SK-N-SH (cell line): ENCODE data around the gene HSPA4L. TPM values are rescaled to one million over a fixed set of nuclear protein-coding genes. Genes with fewer than 3 reads are reported as not detected.

Source experiments
- CTCF ChIA-PET: fragments of 300-600, 350-600 bp; formaldehyde crosslinking; extraction: SDS; loops from one replicate; lab custom pipeline; 2021; lab: Yijun Ruan, JAX
- POLR2A ChIA-PET: fragments of 350-600 bp; sonication (Branson Sonifier 250); formaldehyde crosslinking; extraction: SDS; loops from one replicate; lab custom pipeline; 2020; ENCODE audit warnings: antibody characterized with exemption, inconsistent platforms; lab: Yijun Ruan, JAX
- DNase-seq: peaks from one replicate; pipeline ENCODE4 v3.0.0; 2012
- H2AFZ ChIP-seq: fragments of 200-600 bp; sonication (generic); 2 replicates; pipeline ENCODE4 v1.8.1; 2016; ENCODE audit warnings: antibody characterized with exemption, mild to moderate bottlenecking, low read depth
- H3F3A ChIP-seq: fragments of 200-600 bp; sonication (generic); replicated peaks from 2 replicates; pipeline ENCODE3; 2016; ENCODE audit warnings: antibody characterized with exemption, mild to moderate bottlenecking; ENCODE audit not compliant: insufficient read depth
- H3K27ac ChIP-seq, 2 experiments: fragments of 200-500 bp in 1 of 2; fragments of 200-600 bp in 1 of 2; sonication (Bioruptor generic) in 1 of 2; sonication (generic), shearing (Covaris generic) in 1 of 2; 2 replicates each; pipeline versions ENCODE4 v1.5.1 to v1.6.1; 2014 to 2016; ENCODE audit warnings: low read depth in 2 of 2, inconsistent platforms in 1 of 2, low read length in 1 of 2, mild to moderate bottlenecking in 1 of 2, mixed read lengths in 1 of 2
- H3K27me3 ChIP-seq: fragments of 200-600 bp; sonication (generic), shearing (Covaris generic); 2 replicates; pipeline ENCODE4 v1.6.1; 2016; ENCODE audit warnings: mixed run types; ENCODE audit not compliant: insufficient read depth
- H3K36me3 ChIP-seq, 2 experiments: fragments of 200-500 bp in 1 of 2; fragments of 200-600 bp in 1 of 2; sonication (Bioruptor generic) in 1 of 2; sonication (generic) in 1 of 2; replicated peaks in 1 of 2; 2 replicates each; pipeline versions ENCODE3 to v1.5.1; 2014 to 2016; ENCODE audit warnings: low read length in 1 of 2, mild to moderate bottlenecking in 1 of 2; ENCODE audit not compliant: insufficient read depth in 2 of 2, control insufficient read depth in 1 of 2
- H3K4me1 ChIP-seq, 2 experiments: fragments of 200-500 bp in 1 of 2; fragments of 200-600 bp in 1 of 2; sonication (Bioruptor generic) in 1 of 2; sonication (generic), shearing (Covaris generic) in 1 of 2; 2 replicates each; pipeline versions ENCODE4 v1.5.1 to v1.6.1; 2014 to 2016; ENCODE audit warnings: low read depth in 1 of 2, low read length in 1 of 2, mixed run types in 1 of 2; ENCODE audit not compliant: insufficient read depth in 2 of 2, control insufficient read depth in 1 of 2
- H3K4me2 ChIP-seq: fragments of 200-600 bp; sonication (generic), shearing (Covaris generic); 2 replicates; pipeline ENCODE4 v1.6.1; 2017; ENCODE audit warnings: mixed run types
- H3K4me3 ChIP-seq, 2 experiments: fragments of 200-500 bp in 1 of 2; fragments of 200-600 bp in 1 of 2; sonication (Bioruptor generic) in 1 of 2; sonication (generic), shearing (Covaris generic) in 1 of 2; 2 replicates each; pipeline versions ENCODE4 v1.5.1 to v1.8.1; 2014 to 2016; ENCODE audit warnings: low read depth in 2 of 2, inconsistent platforms in 1 of 2, low read length in 1 of 2, mild to moderate bottlenecking in 1 of 2, mixed read lengths in 1 of 2, moderate library complexity in 1 of 2
- H3K79me2 ChIP-seq: fragments of 200-600 bp; sonication (generic); 2 replicates; pipeline ENCODE4 v1.8.1; 2017; ENCODE audit warnings: mild to moderate bottlenecking; ENCODE audit not compliant: insufficient read depth
- H3K9ac ChIP-seq: fragments of 200-600 bp; sonication (generic); 2 replicates; pipeline ENCODE4 v1.6.1; 2017; ENCODE audit warnings: mixed run types
- H3K9me2 ChIP-seq: fragments of 200-600 bp; sonication (generic); 2 replicates; pipeline ENCODE4 v1.6.1; 2017; ENCODE audit warnings: mixed run types
- H3K9me3 ChIP-seq: fragments of 200-600 bp; sonication (generic); 2 replicates; pipeline ENCODE4 v1.6.1; 2017; ENCODE audit warnings: mixed run types, mild to moderate bottlenecking, moderate library complexity
- H4K20me1 ChIP-seq: fragments of 200-600 bp; sonication (generic); 2 replicates; pipeline ENCODE4 v1.6.1; 2017; ENCODE audit warnings: mild to moderate bottlenecking, mixed run types; ENCODE audit not compliant: insufficient read depth
- ELF1 ChIP-seq: IDR thresholded peaks from 2 replicates; pipeline ENCODE4 v1.4.0; 2012
- EZH2phosphoT487 ChIP-seq: fragments of 200-600 bp; sonication (generic); IDR thresholded peaks from 2 replicates; pipeline ENCODE4 v1.6.1; 2017; ENCODE audit warnings: low read depth, mixed run types, mild to moderate bottlenecking, antibody characterized with exemption, moderate library complexity, borderline replicate concordance
- FOSL2 ChIP-seq: IDR thresholded peaks from 2 replicates; pipeline ENCODE4 v1.4.0; 2012; ENCODE audit warnings: low read depth, mild to moderate bottlenecking, moderate library complexity, borderline replicate concordance
- FOXJ3 ChIP-seq: sonication (generic); formaldehyde crosslinking; IDR thresholded peaks from 2 replicates; pipeline ENCODE4 v1.5.1; 2020; ENCODE audit warnings: mild to moderate bottlenecking, missing genetic modification reagents
- GATA2 ChIP-seq: sonication (generic); formaldehyde crosslinking; IDR thresholded peaks from 2 replicates; pipeline ENCODE4 v1.5.0; 2020; ENCODE audit warnings: mild to moderate bottlenecking, missing genetic modification reagents
- NFIC ChIP-seq: IDR thresholded peaks from 2 replicates; pipeline ENCODE4 v1.4.0; 2012; ENCODE audit warnings: borderline replicate concordance
- NRF1 ChIP-seq: IDR thresholded peaks from 2 replicates; pipeline ENCODE4 v1.6.1; 2012; ENCODE audit warnings: low read depth, mild to moderate bottlenecking, low read length
- POLR2AphosphoS5 ChIP-seq: IDR thresholded peaks from 2 replicates; pipeline ENCODE4 v1.6.1; 2012; ENCODE audit warnings: low read depth, low read length
- RAD21 ChIP-seq: IDR thresholded peaks from 2 replicates; pipeline ENCODE4 v1.6.1; 2012; ENCODE audit warnings: mild to moderate bottlenecking, low read length
- RCOR1 ChIP-seq: fragments of 150-350 bp; IDR thresholded peaks from 2 replicates; pipeline ENCODE4 v1.6.1; 2017; ENCODE audit warnings: antibody characterized with exemption, low read length
- RXRA ChIP-seq: IDR thresholded peaks from 2 replicates; pipeline ENCODE4 v1.4.0; 2012; ENCODE audit warnings: low read depth, mild to moderate bottlenecking, borderline replicate concordance
- SIN3A ChIP-seq: IDR thresholded peaks from 2 replicates; pipeline ENCODE4 v1.6.1; 2012; ENCODE audit warnings: low read depth, mild to moderate bottlenecking, low read length, moderate library complexity, borderline replicate concordance
- TAF1 ChIP-seq: IDR thresholded peaks from 2 replicates; pipeline ENCODE4 v1.6.1; 2012; ENCODE audit warnings: low read depth, mild to moderate bottlenecking, low read length, moderate library complexity, borderline replicate concordance
- TEAD4 ChIP-seq: IDR thresholded peaks from 2 replicates; pipeline ENCODE4 v1.4.0; 2012; ENCODE audit warnings: mild to moderate bottlenecking, borderline replicate concordance; ENCODE audit not compliant: insufficient read depth
- YY1 ChIP-seq: IDR thresholded peaks from 2 replicates; pipeline ENCODE4 v1.4.0; 2012; ENCODE audit warnings: low read depth, mild to moderate bottlenecking
- WGBS: methylation state at CpG from one replicate; pipeline ENCODE4 v1.1.6; 2017; ENCODE audit warnings: low lambda C conversion rate; 5-methylcytosine and 5-hydroxymethylcytosine counted together
- polyA plus RNA-seq, 3 experiments: library from polyadenylated mRNA; depleted of rRNA; stranded (reverse); fragments of >200 nt; gene quantifications; 2 replicates each; pipeline ENCODE4 v1.2.3, GENCODE V29; 2012
- TF ChIP-seq, protein P1 (sequence below): IDR thresholded peaks from 2 replicates; pipeline ENCODE4 v1.4.0; 2012; ENCODE audit warnings: low read depth
- TF ChIP-seq, protein P2 (sequence below): IDR thresholded peaks from 2 replicates; pipeline ENCODE4 v1.4.0; 2012; ENCODE audit warnings: low read depth, borderline replicate concordance
- TF ChIP-seq, protein P3 (sequence below): IDR thresholded peaks from 2 replicates; pipeline ENCODE4 v1.6.1; 2012; ENCODE audit warnings: mild to moderate bottlenecking, low read depth, low read length, moderate library complexity

HSPA4L gene
- polyA plus RNA-seq, 1 of the 3 experiments (the other 2 are of a cell fraction), result 1.6 TPM

DNA sequence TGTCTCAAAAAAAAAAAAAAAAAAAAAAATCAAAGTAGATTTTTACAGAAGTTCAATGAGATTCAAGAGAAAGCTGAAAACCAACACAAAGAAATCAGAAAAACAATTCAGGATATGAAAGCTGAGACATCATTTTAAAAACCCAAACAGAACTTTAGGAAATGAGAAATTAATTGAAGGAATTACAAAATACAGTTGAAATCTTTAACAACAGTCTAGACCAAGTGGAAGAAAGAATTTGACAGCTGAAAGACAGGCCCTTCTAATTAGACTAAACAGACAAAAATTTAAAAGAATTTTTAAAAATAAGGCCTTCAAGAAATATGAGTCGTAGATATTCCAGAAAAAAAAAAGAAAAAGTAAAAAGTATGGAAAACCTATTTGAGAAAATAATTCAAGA lies 64.6 kb downstream of the HSPA4L start:
- H3F3A ChIP-seq, result no peaks in the 10 kb centered on the region
- H3K9me3 ChIP-seq, result peaks cover 16% of the 10 kb centered on the region
- CTCF ChIA-PET, result no interaction called here
- H2AFZ ChIP-seq, result no peak overlapping the region
- no peaks in the 10 kb centered on the region for H4K20me1 ChIP-seq
- no peak overlapping the region for H3K27ac ChIP-seq
- TF ChIP-seq, protein P1, sequence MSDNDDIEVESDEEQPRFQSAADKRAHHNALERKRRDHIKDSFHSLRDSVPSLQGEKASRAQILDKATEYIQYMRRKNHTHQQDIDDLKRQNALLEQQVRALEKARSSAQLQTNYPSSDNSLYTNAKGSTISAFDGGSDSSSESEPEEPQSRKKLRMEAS, result no peak
- no peak for TF ChIP-seq RCOR1
- TF ChIP-seq, protein P2, sequence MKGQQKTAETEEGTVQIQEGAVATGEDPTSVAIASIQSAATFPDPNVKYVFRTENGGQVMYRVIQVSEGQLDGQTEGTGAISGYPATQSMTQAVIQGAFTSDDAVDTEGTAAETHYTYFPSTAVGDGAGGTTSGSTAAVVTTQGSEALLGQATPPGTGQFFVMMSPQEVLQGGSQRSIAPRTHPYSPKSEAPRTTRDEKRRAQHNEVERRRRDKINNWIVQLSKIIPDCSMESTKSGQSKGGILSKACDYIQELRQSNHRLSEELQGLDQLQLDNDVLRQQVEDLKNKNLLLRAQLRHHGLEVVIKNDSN, result no peak
- no peak for TF ChIP-seq RAD21
- TF ChIP-seq NFIC, result no peak
- no peak for TF ChIP-seq FOSL2
- TF ChIP-seq, protein P3, sequence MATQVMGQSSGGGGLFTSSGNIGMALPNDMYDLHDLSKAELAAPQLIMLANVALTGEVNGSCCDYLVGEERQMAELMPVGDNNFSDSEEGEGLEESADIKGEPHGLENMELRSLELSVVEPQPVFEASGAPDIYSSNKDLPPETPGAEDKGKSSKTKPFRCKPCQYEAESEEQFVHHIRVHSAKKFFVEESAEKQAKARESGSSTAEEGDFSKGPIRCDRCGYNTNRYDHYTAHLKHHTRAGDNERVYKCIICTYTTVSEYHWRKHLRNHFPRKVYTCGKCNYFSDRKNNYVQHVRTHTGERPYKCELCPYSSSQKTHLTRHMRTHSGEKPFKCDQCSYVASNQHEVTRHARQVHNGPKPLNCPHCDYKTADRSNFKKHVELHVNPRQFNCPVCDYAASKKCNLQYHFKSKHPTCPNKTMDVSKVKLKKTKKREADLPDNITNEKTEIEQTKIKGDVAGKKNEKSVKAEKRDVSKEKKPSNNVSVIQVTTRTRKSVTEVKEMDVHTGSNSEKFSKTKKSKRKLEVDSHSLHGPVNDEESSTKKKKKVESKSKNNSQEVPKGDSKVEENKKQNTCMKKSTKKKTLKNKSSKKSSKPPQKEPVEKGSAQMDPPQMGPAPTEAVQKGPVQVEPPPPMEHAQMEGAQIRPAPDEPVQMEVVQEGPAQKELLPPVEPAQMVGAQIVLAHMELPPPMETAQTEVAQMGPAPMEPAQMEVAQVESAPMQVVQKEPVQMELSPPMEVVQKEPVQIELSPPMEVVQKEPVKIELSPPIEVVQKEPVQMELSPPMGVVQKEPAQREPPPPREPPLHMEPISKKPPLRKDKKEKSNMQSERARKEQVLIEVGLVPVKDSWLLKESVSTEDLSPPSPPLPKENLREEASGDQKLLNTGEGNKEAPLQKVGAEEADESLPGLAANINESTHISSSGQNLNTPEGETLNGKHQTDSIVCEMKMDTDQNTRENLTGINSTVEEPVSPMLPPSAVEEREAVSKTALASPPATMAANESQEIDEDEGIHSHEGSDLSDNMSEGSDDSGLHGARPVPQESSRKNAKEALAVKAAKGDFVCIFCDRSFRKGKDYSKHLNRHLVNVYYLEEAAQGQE, result no peak
- TF ChIP-seq YY1, result no peak
- no peak for TF ChIP-seq FOXJ3 (CRISPR knock-in tag)
- TF ChIP-seq POLR2AphosphoS5, result no peak
- TF ChIP-seq EZH2phosphoT487, result no peak
- TF ChIP-seq TEAD4, result no peak
- no peak for TF ChIP-seq NRF1
- no peak for TF ChIP-seq TAF1
- no peak for TF ChIP-seq RXRA
- no peak for TF ChIP-seq ELF1
- no peak for TF ChIP-seq GATA2 (CRISPR knock-in tag)
- TF ChIP-seq SIN3A, result no peak
- H3K4me2 ChIP-seq, result no peak overlapping the region
- POLR2A ChIA-PET, result no interaction called here
- H3K9ac ChIP-seq, result no peak overlapping the region
- DNase-seq, result no peak
- H3K27me3 ChIP-seq, result no peaks in the 10 kb centered on the region
- H3K4me1 ChIP-seq, result no peaks in the 10 kb centered on the region; a peak in 1 of 4 replicates
- H3K79me2 ChIP-seq, result 0 out of 2 replicates have a peak, but pooled peaks cover 5% of the 10 kb centered on the region
- H3K36me3 ChIP-seq, result peaks cover 0 to 3% of the 10 kb centered on the region in 2 experiments
- H3K9me2 ChIP-seq, result no peaks in the 10 kb centered on the region
- no peak overlapping the region for H3K4me3 ChIP-seq
- WGBS, result 77% methylated on average over 1 of the region's 1 CpG
